BLaER1 (cell line): ENCODE data around the gene ATP11A.

Experiments used
- H3K27ac ChIP-seq: shearing (Covaris generic); formaldehyde crosslinking; 2 replicates; pipeline ENCODE4 v1.8.1; 2022
- H3K27me3 ChIP-seq: shearing (Covaris generic); formaldehyde crosslinking; 2 replicates; pipeline ENCODE4 v1.8.1; 2022
- H3K36me3 ChIP-seq: shearing (Covaris generic); formaldehyde crosslinking; 2 replicates; pipeline ENCODE4 v1.8.1; 2022
- H3K4me1 ChIP-seq: shearing (Covaris generic); formaldehyde crosslinking; 2 replicates; pipeline ENCODE4 v1.8.1; 2022
- H3K4me2 ChIP-seq: shearing (Covaris generic); formaldehyde crosslinking; 2 replicates; pipeline ENCODE4 v1.8.1; 2022
- H3K4me3 ChIP-seq: shearing (Covaris generic); formaldehyde crosslinking; 2 replicates; pipeline ENCODE4 v1.8.1; 2022
- H3K9ac ChIP-seq: shearing (Covaris generic); formaldehyde crosslinking; 2 replicates; pipeline ENCODE4 v1.8.1; 2022
- H3K9me3 ChIP-seq: shearing (Covaris generic); formaldehyde crosslinking; 2 replicates; pipeline ENCODE4 v1.8.1; 2022
- H4K20me1 ChIP-seq: shearing (Covaris generic); formaldehyde crosslinking; 2 replicates; pipeline ENCODE4 v1.8.1; 2022
- Cebpa-rat ChIP-seq: shearing (Covaris generic); IDR thresholded peaks from 2 replicates; pipeline ENCODE4 v1.8.1; 2022

ATP11A gene

DNA sequence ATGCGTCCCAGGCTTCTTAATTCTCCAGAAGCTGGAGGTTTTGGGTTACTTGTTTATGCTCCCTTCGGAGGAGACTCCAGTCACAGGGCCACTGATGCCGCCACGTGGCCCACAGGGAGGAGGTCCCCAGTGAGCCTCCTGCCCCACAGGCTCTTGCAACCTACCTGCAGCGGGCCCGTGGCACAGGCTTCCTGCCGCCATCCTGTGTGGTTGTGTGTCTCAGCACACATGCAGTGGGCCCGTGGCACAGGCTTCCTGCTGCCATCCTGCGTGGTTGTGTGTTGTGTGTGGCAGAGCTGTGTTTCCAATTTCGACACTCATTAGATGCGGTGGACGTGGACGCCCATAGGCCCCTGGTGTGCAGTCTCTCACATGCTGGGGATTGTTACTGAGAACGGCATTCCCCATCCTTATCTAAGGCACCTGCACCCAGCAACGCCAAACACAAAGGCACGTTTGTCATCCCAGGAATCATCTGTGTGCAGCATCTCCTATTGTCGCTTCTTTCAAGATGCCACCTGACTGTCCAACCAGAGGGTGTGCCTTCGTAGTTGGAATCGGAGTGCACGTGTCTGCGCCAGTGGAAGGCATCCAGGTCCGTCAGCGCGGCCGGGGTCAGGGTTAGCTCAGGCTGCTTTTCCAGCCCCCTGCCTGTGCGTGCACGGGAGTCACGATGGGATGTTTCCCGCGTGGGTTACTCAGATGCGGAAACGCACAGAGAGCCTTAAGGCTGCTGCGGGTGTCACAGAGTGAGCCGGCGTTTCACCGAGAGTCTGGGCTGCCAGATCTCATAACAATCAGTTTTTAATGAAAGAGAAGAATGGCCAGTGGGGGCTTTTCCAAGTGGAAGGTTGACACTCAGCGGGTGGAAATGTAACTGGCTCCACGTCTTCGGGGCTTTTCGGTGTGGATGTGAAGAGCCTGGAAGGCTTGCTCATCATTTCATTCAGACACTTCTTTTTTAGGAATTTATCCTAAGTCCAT, 119.8 kb downstream of the ATP11A start:
- TF ChIP-seq Cebpa-rat, result no peak
- Histone ChIP-seq H4K20me1 (no peaks in the 10 kb centered on the region; the same call in 1 of the 2 replicates), H3K36me3 (peaks cover 77% of the 10 kb centered on the region), H3K4me1 (peaks cover 6% of the 10 kb centered on the region), H3K4me2 (no peak overlapping the region), H3K4me3 (no peak overlapping the region), H3K27me3 (no peaks in the 10 kb centered on the region), H3K9ac (no peak overlapping the region), H3K27ac (no peak overlapping the region), H3K9me3 (peaks cover 17% of the 10 kb centered on the region)

GRCh38 chr13:112810608-112811007, 120.8 kb downstream of the ATP11A start:
- Histone ChIP-seq H3K4me2 (no peak overlapping the region), H3K27ac (no peak overlapping the region), H3K9me3 (peaks cover 17% of the 10 kb centered on the region), H3K4me3 (no peak overlapping the region), H3K27me3 (no peaks in the 10 kb centered on the region), H3K9ac (no peak overlapping the region), H3K36me3 (peaks cover 82% of the 10 kb centered on the region), H4K20me1 (no peaks in the 10 kb centered on the region; the same call in 1 of the 2 replicates), H3K4me1 (no peaks in the 10 kb centered on the region)
- TF ChIP-seq Cebpa-rat, result no peak

- no peak for TF ChIP-seq Cebpa-rat
- no peaks in the 10 kb centered on the region for H3K4me1 ChIP-seq
- no peaks in the 10 kb centered on the region for H3K27me3 ChIP-seq
- no peak overlapping the region for H3K27ac ChIP-seq
- H3K36me3 ChIP-seq, result peaks cover 84% of the 10 kb centered on the region
- H3K4me3 ChIP-seq, result no peak overlapping the region
- H3K9me3 ChIP-seq, result peaks cover 22% of the 10 kb centered on the region
- H3K9ac ChIP-seq, result no peak overlapping the region
- no peak overlapping the region for H3K4me2 ChIP-seq
- H4K20me1 ChIP-seq, result no peaks in the 10 kb centered on the region
Measured at GRCh38 chr13:112812306-112813055, 122.6 kb downstream of the ATP11A start.

GRCh38 chr13:112813552-112813951, 123.7 kb downstream of the ATP11A start:
- Histone ChIP-seq H3K4me1 (no peaks in the 10 kb centered on the region), H3K27ac (no peak overlapping the region), H3K27me3 (no peaks in the 10 kb centered on the region), H3K36me3 (peaks cover 86% of the 10 kb centered on the region), H3K4me3 (no peak overlapping the region), H3K9ac (no peak overlapping the region), H3K9me3 (peaks cover 32% of the 10 kb centered on the region), H3K4me2 (no peak overlapping the region), H4K20me1 (no peaks in the 10 kb centered on the region)
- no peak for TF ChIP-seq Cebpa-rat

- H4K20me1 ChIP-seq, result no peaks in the 10 kb centered on the region
- TF ChIP-seq Cebpa-rat, result no peak
- no peak overlapping the region for H3K27ac ChIP-seq
- no peaks in the 10 kb centered on the region for H3K27me3 ChIP-seq
- H3K4me1 ChIP-seq, result no peaks in the 10 kb centered on the region
- no peak overlapping the region for H3K4me2 ChIP-seq
- no peak overlapping the region for H3K4me3 ChIP-seq
- H3K9ac ChIP-seq, result no peak overlapping the region
- H3K9me3 ChIP-seq, result peaks cover 34% of the 10 kb centered on the region
- H3K36me3 ChIP-seq, result peaks cover 86% of the 10 kb centered on the region
Measured at GRCh38 chr13:112814905-112815585, 125.2 kb downstream of the ATP11A start.

GRCh38 chr13:112815871-112816270, 126.0 kb downstream of the ATP11A start:
- H3K36me3 ChIP-seq, result peaks cover 87% of the 10 kb centered on the region
- no peak overlapping the region for H3K9ac ChIP-seq

DNA sequence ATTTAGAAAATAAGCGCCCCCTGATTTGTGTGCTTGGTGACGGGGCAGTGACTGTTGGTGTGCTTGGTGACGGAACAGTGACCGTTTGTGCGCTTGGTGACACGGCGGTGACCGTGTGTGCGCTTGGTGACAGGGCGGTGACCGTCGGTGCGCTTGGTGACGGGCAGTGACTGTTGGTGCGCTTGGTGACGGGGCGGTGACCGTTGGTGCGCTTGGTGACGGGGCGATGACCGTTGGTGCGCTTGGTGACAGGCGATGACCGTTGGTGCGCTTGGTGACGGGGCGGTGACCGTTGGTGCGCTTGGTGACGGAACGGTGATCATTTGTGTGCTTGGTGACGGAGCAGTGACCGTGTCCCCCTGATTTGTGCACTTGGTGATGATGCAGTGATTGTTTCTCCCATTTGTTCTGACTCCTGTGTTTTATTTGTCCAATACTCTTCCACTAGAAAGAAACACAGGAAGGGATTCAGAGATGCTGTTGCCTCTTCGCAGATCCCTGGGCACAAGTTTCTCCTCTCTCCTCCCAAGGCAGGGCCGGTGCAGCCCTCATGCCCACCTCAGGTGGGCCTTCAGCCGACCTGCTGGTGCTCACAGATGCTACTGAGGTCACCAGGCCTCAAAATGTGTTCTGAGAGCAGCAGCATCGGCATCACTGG, 128.3 kb downstream of the ATP11A start:
- Histone ChIP-seq H3K9ac (no peak overlapping the region), H4K20me1 (no peaks in the 10 kb centered on the region), H3K36me3 (peaks cover 92% of the 10 kb centered on the region), H3K27ac (no peak overlapping the region), H3K4me1 (no peaks in the 10 kb centered on the region), H3K27me3 (no peaks in the 10 kb centered on the region), H3K4me3 (no peak overlapping the region), H3K9me3 (peaks cover 23% of the 10 kb centered on the region), H3K4me2 (no peak overlapping the region)
- no peak for TF ChIP-seq Cebpa-rat

More at GRCh38 chr13:112815871-112816270, 126.0 kb downstream of the ATP11A start:
- TF ChIP-seq Cebpa-rat, result no peak
- Histone ChIP-seq H3K4me1 (no peaks in the 10 kb centered on the region), H3K4me2 (no peak overlapping the region), H3K9me3 (peaks cover 34% of the 10 kb centered on the region), H3K4me3 (no peak overlapping the region), H4K20me1 (no peaks in the 10 kb centered on the region), H3K27me3 (no peaks in the 10 kb centered on the region), H3K27ac (no peak overlapping the region)

GRCh38 chr13:112818698-112819045, 128.8 kb downstream of the ATP11A start:
- H3K27me3 ChIP-seq, result no peaks in the 10 kb centered on the region
- H3K4me3 ChIP-seq, result no peak overlapping the region
- H3K27ac ChIP-seq, result no peak overlapping the region
- peaks cover 18% of the 10 kb centered on the region for H3K9me3 ChIP-seq
- no peak overlapping the region for H3K4me2 ChIP-seq
- no peak overlapping the region for H3K9ac ChIP-seq
- H3K4me1 ChIP-seq, result 0 out of 2 replicates have a peak, but pooled peaks cover 1% of the 10 kb centered on the region
- H3K36me3 ChIP-seq, result peaks cover 92% of the 10 kb centered on the region
- TF ChIP-seq Cebpa-rat, result no peak
- H4K20me1 ChIP-seq, result no peaks in the 10 kb centered on the region

DNA sequence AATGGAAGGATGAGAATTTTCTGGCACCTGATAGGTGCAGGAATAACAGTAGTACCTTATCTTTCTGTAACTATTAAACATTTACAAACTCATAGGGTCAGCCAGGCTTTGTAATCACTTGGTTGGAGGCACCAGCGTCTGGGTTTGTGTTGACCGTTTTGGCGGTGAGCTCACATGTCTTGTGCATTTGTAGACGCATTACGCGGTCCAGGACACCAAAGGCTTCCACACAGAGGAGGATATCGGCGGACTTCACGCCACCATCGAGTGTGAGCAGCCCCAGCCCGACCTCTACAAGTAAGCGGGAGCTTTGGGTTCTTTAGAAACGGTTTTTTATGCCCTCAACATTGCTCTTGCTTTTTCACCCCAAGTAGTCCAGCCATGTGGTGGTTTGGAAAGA, 129.3 kb downstream of the ATP11A start:
- H3K27ac ChIP-seq, result no peak overlapping the region
- no peaks in the 10 kb centered on the region for H3K27me3 ChIP-seq
- H3K4me1 ChIP-seq, result peaks cover 6% of the 10 kb centered on the region
- H3K4me3 ChIP-seq, result no peak overlapping the region
- H3K9me3 ChIP-seq, result peaks cover 17% of the 10 kb centered on the region
- H3K36me3 ChIP-seq, result peaks cover 94% of the 10 kb centered on the region
- H4K20me1 ChIP-seq, result no peaks in the 10 kb centered on the region
- no peak for TF ChIP-seq Cebpa-rat
- no peak overlapping the region for H3K9ac ChIP-seq
- H3K4me2 ChIP-seq, result no peak overlapping the region
